ENCODE results near the gene SLC29A2.
A peak's percentile ranks its signal among the peaks of the same experiment; 100 is the strongest.

SLC29A2 gene

DNA sequence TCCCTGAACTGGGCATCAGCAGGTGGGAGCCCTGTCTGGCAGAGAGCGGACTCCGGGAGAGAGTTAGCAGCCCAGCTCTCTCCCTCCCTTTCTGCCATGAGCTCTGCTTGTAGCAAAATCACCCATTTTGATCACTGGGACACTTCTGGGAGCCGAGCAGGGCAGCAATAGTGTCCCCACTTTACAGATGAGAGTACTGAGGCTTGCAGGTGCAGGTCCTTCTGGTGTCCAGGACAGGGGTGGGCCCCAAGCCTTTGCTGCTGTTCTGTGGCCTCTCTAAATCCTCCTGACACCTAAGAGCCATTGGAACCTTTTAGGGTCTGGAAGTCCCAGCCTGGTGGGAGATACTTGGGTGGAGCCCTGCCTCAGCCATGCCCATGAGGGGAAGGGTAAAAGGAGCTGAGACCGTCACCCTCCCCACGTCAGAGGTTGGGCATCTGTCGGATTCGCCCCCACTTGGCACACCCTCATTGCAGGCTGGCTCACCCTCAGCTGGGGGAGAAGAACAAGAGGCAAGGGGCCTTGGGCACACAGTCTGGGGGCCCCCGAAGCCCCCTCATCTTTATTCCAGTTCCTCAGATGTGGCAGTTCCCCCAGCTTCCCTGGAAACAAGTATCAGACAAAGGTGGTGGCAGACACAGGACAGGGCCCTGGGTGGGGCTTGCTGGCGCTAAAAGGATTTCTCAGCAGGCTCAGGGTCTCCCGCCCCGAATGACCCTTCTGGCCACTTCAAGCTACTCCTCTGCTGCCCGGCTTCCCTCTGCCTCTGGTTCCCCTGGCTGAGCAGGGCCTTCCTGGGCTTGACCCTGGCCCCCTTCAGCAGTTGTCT, 39.8 kb downstream of the SLC29A2 start:
- no peak overlapping the region for H3K4me3 ChIP-seq (ENCODE audit: low read depth, low read length)
- TF ChIP-seq, protein P1, sequence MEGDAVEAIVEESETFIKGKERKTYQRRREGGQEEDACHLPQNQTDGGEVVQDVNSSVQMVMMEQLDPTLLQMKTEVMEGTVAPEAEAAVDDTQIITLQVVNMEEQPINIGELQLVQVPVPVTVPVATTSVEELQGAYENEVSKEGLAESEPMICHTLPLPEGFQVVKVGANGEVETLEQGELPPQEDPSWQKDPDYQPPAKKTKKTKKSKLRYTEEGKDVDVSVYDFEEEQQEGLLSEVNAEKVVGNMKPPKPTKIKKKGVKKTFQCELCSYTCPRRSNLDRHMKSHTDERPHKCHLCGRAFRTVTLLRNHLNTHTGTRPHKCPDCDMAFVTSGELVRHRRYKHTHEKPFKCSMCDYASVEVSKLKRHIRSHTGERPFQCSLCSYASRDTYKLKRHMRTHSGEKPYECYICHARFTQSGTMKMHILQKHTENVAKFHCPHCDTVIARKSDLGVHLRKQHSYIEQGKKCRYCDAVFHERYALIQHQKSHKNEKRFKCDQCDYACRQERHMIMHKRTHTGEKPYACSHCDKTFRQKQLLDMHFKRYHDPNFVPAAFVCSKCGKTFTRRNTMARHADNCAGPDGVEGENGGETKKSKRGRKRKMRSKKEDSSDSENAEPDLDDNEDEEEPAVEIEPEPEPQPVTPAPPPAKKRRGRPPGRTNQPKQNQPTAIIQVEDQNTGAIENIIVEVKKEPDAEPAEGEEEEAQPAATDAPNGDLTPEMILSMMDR (IDR thresholded peaks at IDR 0.05; ENCODE audit: control insufficient read depth, extremely low read depth, insufficient read depth) = no peak
- no peak for DNase-seq (ENCODE audit: low read depth)

DNA sequence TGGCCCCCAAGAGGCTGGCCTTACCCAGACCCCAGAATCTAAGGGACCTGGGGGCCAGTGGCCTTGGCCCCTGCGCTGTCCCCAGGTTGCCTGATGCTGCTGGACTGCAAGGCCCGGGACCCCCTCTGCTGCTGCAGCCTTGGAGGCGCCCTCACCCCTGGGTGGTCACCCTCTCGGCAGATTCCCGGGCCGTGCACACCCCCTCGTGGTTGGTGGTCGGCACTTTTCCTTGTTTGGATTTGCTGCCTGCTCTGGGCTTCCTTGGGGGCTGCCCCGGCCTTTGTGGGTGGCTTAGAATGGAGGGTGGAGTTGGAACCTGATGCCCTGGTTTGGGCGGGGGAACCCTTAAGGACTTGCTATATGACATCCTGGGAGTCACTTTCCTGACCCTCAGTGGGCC, 40.6 kb downstream of the SLC29A2 start:
- DNase-seq (ENCODE audit: low read depth) = no peak

DNA sequence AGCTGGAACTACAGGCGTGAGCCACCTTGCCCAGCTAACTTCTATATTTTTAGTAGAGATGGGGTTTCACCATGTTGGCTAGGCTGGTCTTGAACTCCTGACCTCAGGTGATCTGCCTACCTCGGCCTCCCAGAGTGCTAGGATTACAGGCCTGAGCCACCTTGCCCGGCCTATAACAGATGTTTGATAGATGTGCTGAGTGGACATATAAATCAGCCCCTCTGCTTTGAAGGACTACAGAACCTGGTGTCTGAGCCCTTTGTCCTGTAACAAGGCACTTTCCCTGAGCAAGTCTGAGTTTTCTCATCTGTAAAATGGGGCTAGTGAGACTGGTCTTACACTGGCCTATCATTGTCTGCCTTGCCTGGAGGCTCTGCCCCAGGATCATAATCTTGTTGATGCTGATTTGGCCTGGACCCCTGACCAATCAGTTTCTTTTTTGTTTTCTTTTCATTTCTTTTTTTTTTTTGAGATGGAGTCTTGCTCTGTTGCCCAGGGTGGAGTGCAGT, 42.3 kb downstream of the SLC29A2 start:
- TF ChIP-seq, protein P1 (IDR thresholded peaks at IDR 0.05; ENCODE audit: control insufficient read depth, extremely low read depth, insufficient read depth) = no peak
- no peak for DNase-seq (ENCODE audit: low read depth)
- no peak overlapping the region for H3K4me3 ChIP-seq (ENCODE audit: low read depth, low read length)

More for the DNA sequence above, 40.6 kb downstream of the SLC29A2 start:
- H3K4me3 ChIP-seq (ENCODE audit: low read depth, low read length) = no peak overlapping the region
- TF ChIP-seq, protein P1 (IDR thresholded peaks at IDR 0.05; ENCODE audit: control insufficient read depth, extremely low read depth, insufficient read depth) = no peak

DNA sequence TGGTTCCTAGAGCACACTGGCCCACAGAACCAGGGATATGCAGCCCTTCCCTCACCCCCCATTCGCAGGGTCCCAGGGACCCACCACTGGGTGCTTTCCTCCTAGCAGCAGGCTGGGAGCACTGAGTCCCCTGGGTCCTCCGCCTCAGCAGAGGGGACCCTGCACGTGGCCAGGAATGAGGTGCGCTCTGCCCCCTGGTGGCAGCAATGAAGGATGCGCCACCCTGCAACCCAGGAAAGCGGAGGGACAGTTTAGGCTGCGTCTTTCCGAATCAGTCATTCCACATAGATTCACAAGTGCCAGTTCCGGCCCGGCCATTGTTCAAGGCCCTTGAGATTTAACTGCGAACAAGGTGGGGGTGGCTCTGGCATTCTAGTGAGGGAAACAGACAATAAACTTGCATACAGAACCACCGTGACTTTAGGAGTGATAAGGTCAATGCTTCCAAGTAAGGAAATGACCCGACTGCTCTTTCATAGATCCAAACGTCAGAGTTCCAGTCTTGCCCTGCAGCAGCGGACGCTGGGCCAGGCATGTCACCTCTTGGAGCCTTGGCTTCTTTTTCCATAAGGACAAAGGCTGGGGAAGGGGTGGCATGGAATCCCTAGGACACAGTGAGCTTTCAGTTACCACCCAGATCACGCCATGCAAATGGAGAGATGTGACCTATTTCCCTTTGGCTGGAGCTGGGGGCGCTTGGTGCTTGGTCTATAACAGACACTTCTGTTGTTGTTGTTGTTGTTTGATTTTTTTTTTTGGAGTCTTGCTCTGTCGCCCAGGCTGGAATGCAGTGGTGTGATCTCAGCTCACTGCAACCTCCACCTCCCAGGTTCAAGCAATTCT, 43.0 kb downstream of the SLC29A2 start:
- DNase-seq (ENCODE audit: low read depth) = no peak
- TF ChIP-seq, protein P1 (IDR thresholded peaks at IDR 0.05; ENCODE audit: control insufficient read depth, extremely low read depth, insufficient read depth) = peak; percentile 93
- no peak overlapping the region for H3K4me3 ChIP-seq (ENCODE audit: low read depth, low read length)

DNA sequence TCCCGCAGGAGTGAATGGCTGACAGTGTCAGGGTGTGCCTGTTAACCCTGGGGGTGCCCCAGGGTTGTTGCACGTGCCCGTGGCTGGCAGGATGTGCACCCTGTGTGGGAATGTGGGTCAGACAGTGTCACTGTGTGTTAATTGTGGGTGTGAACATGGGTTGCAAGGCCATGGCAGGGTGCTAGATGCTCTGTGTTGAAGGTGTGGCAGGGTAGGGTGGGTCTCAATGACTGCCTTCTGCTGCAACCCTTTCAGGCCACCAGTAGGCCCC, 43.6 kb downstream of the SLC29A2 start:
- no peak for DNase-seq (ENCODE audit: low read depth)
- no peak overlapping the region for H3K4me3 ChIP-seq (ENCODE audit: low read depth, low read length)

DNA sequence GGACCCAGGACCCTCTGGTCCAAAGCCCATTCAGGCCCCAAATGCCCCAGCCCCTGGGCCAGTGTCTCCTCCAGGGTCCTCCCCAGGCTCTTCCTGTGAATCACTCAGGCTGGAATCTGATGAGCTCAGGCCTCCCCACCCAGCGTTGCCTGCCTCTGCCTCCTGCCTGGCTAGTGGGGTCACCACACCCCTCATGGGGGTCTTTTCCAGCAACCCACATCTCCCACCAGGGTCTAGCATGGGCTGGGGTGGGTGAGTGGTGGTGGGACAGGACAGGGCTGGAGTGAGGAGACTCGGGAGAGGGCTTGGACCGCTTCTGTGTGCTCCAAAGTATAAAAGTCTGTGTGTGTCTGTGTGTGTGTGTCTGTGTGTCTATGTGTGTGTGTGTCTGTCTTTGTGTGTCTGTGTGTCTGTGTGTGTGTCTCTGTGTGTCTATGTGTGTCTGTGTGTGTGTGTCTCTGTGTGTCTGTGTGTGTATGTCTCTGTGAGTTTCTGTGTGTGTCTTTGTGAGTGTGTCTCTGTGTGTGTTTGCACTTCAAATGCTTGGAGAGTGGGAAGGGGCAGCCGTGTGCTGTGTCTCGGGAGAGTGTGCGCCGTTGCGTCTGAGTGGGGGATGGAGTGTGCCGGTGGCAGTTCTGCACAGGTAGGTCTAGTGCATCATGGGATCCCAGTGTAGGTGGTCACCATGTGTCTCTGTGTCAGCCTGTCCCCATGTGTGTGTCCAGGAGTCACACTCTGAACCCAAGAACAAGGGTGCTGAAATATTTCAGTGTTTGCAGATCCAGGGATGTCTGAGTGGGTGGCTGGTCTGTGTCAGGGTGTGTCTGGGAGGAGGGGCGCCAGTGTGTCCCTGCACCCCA, 44.2 kb downstream of the SLC29A2 start:
- no peak for DNase-seq (ENCODE audit: low read depth)
- H3K4me3 ChIP-seq (ENCODE audit: low read depth, low read length) = no peak overlapping the region
- TF ChIP-seq, protein P1 (IDR thresholded peaks at IDR 0.05; ENCODE audit: control insufficient read depth, extremely low read depth, insufficient read depth) = no peak

More for the DNA sequence above, 43.6 kb downstream of the SLC29A2 start:
- TF ChIP-seq, protein P1 (IDR thresholded peaks at IDR 0.05; ENCODE audit: control insufficient read depth, extremely low read depth, insufficient read depth) = no peak

Data from LNCaP clone FGC (cell line).